ENCODE measurements around the gene ABHD2.
"Not testable (repeated sequence)": the region's sequence is repeated elsewhere in the genome, so short reads cannot be mapped to it uniquely, and the experiment has no call there.

ABHD2 gene

DNA sequence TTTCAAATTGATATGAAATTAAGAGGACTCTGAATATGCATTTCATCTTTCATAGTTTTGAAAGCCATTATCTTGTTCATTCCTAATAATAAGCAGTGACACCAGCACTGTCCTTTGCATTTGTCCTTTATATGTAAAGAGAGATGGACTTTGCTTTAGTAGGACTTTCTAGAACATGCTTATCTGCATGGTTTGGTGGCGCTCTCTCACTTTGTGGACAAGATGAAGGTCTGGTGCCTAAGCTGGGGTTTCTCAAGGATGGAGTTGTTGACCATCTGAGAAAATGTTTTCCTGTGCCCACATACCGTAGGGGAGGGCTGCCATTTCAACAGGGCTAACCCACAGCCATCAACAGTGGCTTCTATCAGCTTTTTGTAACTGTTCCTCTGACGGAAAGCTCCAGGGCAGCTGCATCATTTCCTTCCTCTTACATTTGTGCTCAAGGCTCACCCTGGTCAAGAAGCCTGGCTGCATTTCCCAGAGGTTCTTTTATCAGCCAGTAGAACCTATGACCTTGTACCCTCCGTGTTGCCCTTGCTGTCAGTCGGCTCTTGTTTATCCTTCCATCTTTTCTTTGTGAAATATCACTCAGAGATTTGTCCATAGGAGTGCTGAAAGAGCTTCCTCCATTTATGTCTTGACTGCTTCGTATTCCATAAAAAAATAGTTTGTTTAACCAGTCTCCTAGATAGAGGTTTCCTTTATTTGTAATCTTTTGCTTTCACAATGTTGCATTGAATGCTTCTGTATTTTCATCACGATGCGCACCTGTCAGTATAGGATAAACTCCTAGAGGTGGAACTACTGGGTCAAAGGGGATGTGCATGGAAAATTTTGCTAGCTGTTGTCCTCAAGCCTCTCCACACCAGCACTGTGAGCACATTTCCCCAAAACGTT is 44.6 kb downstream of the ABHD2 start:
- H3K9me3 ChIP-seq (ENCODE audit: insufficient read depth, low read length, severe bottlenecking) = no peaks in the 10 kb centered on the region
- TF ChIP-seq CTCF (IDR thresholded peaks at IDR 0.05; ENCODE audit: borderline replicate concordance, extremely low read depth, low read length, poor library complexity, severe bottlenecking) (no peak), EZH2 (IDR thresholded peaks at IDR 0.05; ENCODE audit: borderline replicate concordance, low read depth, low read length, severe bottlenecking) (no peak)
- DNase-seq (no peak), ATAC-seq (ENCODE audit: insufficient read depth, low read depth) (no peak)
- no peak overlapping the region for H3K4me2 ChIP-seq (ENCODE audit: insufficient read depth, low read length)
- H3K9ac ChIP-seq (ENCODE audit: low read depth, low read length) = no peak overlapping the region
- H3K27ac ChIP-seq (ENCODE audit: low read length) = no peak overlapping the region
- H2AFZ ChIP-seq (ENCODE audit: low read depth, low read length) = no peak overlapping the region
- H3K27me3 ChIP-seq (ENCODE audit: insufficient read depth, low read length, poor library complexity) = no peaks in the 10 kb centered on the region
- H3K79me2 ChIP-seq (ENCODE audit: insufficient read depth, low read length) = no peaks in the 10 kb centered on the region
- no peaks in the 10 kb centered on the region for H3K4me1 ChIP-seq (ENCODE audit: insufficient read depth, low read length)
- H3K36me3 ChIP-seq (ENCODE audit: insufficient read depth, low read length) = peaks cover 3% of the 10 kb centered on the region
- H3K4me3 ChIP-seq (ENCODE audit: low read depth in 1 of 2, low read length in 2 of 2) = no peak overlapping the region
- H4K20me1 ChIP-seq (ENCODE audit: insufficient read depth, low read length) = no peaks in the 10 kb centered on the region

- not testable (repeated sequence) for H3K27ac ChIP-seq (ENCODE audit: low read length); H4K20me1 ChIP-seq (ENCODE audit: insufficient read depth, low read length); H3K36me3 ChIP-seq (ENCODE audit: insufficient read depth, low read length); DNase-seq; H3K79me2 ChIP-seq (ENCODE audit: insufficient read depth, low read length); H3K4me1 ChIP-seq (ENCODE audit: insufficient read depth, low read length); H3K27me3 ChIP-seq (ENCODE audit: insufficient read depth, low read length, poor library complexity); ATAC-seq (ENCODE audit: insufficient read depth, low read depth); H3K4me3 ChIP-seq (ENCODE audit: low read depth in 1 of 2, low read length in 2 of 2); H2AFZ ChIP-seq (ENCODE audit: low read depth, low read length); H3K4me2 ChIP-seq (ENCODE audit: insufficient read depth, low read length); H3K9me3 ChIP-seq (ENCODE audit: insufficient read depth, low read length, severe bottlenecking); H3K9ac ChIP-seq (ENCODE audit: low read depth, low read length)
Measured at GRCh38 chr15:89135387-89136077, 47.3 kb downstream of the ABHD2 start.

DNA sequence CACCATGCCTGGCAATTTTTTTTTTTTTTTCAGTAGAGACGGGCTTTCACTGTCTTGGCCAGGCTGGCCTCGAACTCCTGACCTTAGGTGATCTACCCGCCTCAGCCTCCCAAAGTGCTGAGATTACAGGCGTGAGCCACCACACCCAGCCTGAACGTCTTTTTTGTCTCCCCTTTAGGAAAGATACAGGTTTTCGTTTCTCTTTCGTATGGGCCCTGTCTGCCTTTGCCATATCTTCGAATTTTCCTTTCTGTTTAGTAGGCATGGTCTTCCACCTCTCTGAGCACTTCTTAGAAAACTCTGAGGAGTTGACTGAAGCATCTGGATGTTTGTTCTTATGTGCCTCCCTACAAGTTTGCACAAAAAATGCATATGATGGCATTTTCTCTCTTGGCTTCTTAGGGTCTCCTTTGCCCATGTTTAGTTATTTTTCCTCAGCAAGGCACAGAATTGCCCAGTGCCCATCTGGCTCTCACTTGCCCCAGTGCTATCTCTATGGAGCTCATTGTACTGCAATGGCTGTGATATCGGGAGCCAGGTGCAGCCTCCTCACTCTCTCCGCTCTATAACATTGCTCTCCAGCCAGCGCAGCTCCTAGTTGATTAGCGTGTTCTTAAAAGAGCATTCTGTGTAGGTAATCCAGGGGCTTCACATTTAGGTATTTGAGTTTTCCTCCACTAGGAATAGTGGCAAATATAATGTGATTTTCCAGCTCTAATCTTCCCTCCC is 48.0 kb downstream of the ABHD2 start:
- no peak overlapping the region for H3K27ac ChIP-seq (ENCODE audit: low read length)

More for the DNA sequence above, 48.0 kb downstream of the ABHD2 start:
- H3K9me3 ChIP-seq (ENCODE audit: insufficient read depth, low read length, severe bottlenecking) = no peaks in the 10 kb centered on the region
- H4K20me1 ChIP-seq (ENCODE audit: insufficient read depth, low read length) = no peaks in the 10 kb centered on the region
- peaks cover 3% of the 10 kb centered on the region; the same call in 1 of the 2 replicates for H3K36me3 ChIP-seq (ENCODE audit: insufficient read depth, low read length)
- no peak overlapping the region for H3K9ac ChIP-seq (ENCODE audit: low read depth, low read length)
- no peaks in the 10 kb centered on the region for H3K79me2 ChIP-seq (ENCODE audit: insufficient read depth, low read length)
- DNase-seq (no peak), ATAC-seq (ENCODE audit: insufficient read depth, low read depth) (no peak)
- no peak overlapping the region for H3K4me2 ChIP-seq (ENCODE audit: insufficient read depth, low read length)
- H3K27me3 ChIP-seq (ENCODE audit: insufficient read depth, low read length, poor library complexity) = no peaks in the 10 kb centered on the region
- H3K4me1 ChIP-seq (ENCODE audit: insufficient read depth, low read length) = no peaks in the 10 kb centered on the region
- no peak overlapping the region for H2AFZ ChIP-seq (ENCODE audit: low read depth, low read length)
- no peak overlapping the region for H3K4me3 ChIP-seq (ENCODE audit: low read depth in 1 of 2, low read length in 2 of 2)
- no peak for TF ChIP-seq EZH2 (IDR thresholded peaks at IDR 0.05; ENCODE audit: borderline replicate concordance, low read depth, low read length, severe bottlenecking)
- no peak for TF ChIP-seq CTCF (IDR thresholded peaks at IDR 0.05; ENCODE audit: borderline replicate concordance, extremely low read depth, low read length, poor library complexity, severe bottlenecking)

All from DND-41 (cell line).